Endothelial cell of umbilical vein (primary cell): ENCODE results near the gene LHX2. TPM values are rescaled to one million over a fixed set of nuclear protein-coding genes. Genes with fewer than 3 reads are reported as not detected.

Experiments
- BruUV-seq: library from RNA; stranded (reverse); fragments of 400-500 nt; replicated peaks from 2 replicates; lab custom pipeline; 2021; lab: Mats Ljungman, UMichigan
- CTCF ChIA-PET: fragments of 300-600, 350-600 bp; sonication (Branson Sonifier 250); formaldehyde crosslinking; loops from one replicate; lab custom pipeline; 2021; ENCODE audit warnings: antibody characterized with exemption, inconsistent platforms; lab: Charles Lee
- POLR2A ChIA-PET: fragments of 300-600, 350-600 bp; sonication (Branson Sonifier 250); formaldehyde crosslinking; loops from one replicate; lab custom pipeline; 2021; ENCODE audit warnings: antibody characterized with exemption, inconsistent platforms; lab: Charles Lee
- DNase-seq: peaks from one replicate; pipeline ENCODE4 v3.0.0-alpha.2; 2011; ENCODE audit warnings: low read depth, low spot score
- FAIRE-seq: peaks from 2 replicates; lab custom pipeline; 2011; peaks lifted over from hg19 to GRCh38; lab: Jason Lieb, UNC
- H2AFZ ChIP-seq: 2 replicates; pipeline ENCODE4 v1.6.0; 2012; ENCODE audit warnings: low read depth, low read length, control low read depth, inconsistent platforms
- H3K27ac ChIP-seq: 2 replicates; pipeline ENCODE4 v1.5.1; 2011; ENCODE audit warnings: low read depth, mild to moderate bottlenecking, control low read depth, low read length, moderate library complexity; ENCODE audit not compliant: insufficient read depth
- H3K27me3 ChIP-seq, 2 experiments: 2 replicates each; pipeline versions ENCODE4 v1.6.0 to v1.6.1; 2011; ENCODE audit warnings: low read length in 2 of 2, mixed read lengths in 1 of 2; ENCODE audit not compliant: control insufficient read depth in 2 of 2, insufficient read depth in 2 of 2
- H3K36me3 ChIP-seq, 2 experiments: 2 replicates in 1 of 2; 3 replicates in 1 of 2; pipeline ENCODE4 v1.5.1; 2011; ENCODE audit warnings: low read length in 2 of 2, mild to moderate bottlenecking in 1 of 2, moderate library complexity in 1 of 2; ENCODE audit not compliant: control insufficient read depth in 2 of 2, insufficient read depth in 2 of 2; ENCODE audit errors: extremely low read depth in 1 of 2
- H3K4me1 ChIP-seq: 3 replicates; pipeline ENCODE4 v1.5.1; 2011; ENCODE audit warnings: mild to moderate bottlenecking, low read length; ENCODE audit not compliant: control insufficient read depth, insufficient read depth; ENCODE audit errors: extremely low read depth
- H3K4me2 ChIP-seq: 2 replicates; pipeline ENCODE4 v1.6.1; 2011; ENCODE audit warnings: low read length, control low read depth, mixed read lengths; ENCODE audit not compliant: insufficient read depth
- H3K4me3 ChIP-seq, 3 experiments: fragments of 200-600 bp in 1 of 3; sonication (generic), shearing (Covaris generic) in 1 of 3; replicated peaks in 1 of 3; 2 replicates each; pipeline ENCODE4 v1.5.1; 2011 to 2016; ENCODE audit warnings: control low read depth in 3 of 3, low read length in 3 of 3, mild to moderate bottlenecking in 2 of 3, inconsistent platforms in 1 of 3, low read depth in 1 of 3, moderate library complexity in 1 of 3; ENCODE audit not compliant: insufficient read depth in 1 of 3
- H3K79me2 ChIP-seq: 2 replicates; pipeline ENCODE4 v1.6.0; 2012; ENCODE audit warnings: low read length, inconsistent platforms; ENCODE audit not compliant: control insufficient read depth, insufficient read depth
- H3K9ac ChIP-seq: replicated peaks from 2 replicates; pipeline ENCODE3; 2011; ENCODE audit warnings: low read length, control low read depth; ENCODE audit not compliant: insufficient read depth; ENCODE audit errors: extremely low read depth
- H3K9me1 ChIP-seq: replicated peaks from 3 replicates; pipeline ENCODE4 v1.6.0; 2011; ENCODE audit warnings: mild to moderate bottlenecking, low read length; ENCODE audit not compliant: control insufficient read depth, insufficient read depth; ENCODE audit errors: extremely low read depth
- H3K9me3 ChIP-seq: replicated peaks from 2 replicates; pipeline ENCODE4 v1.5.1; 2012; ENCODE audit warnings: low read length, inconsistent platforms; ENCODE audit not compliant: control insufficient read depth, insufficient read depth
- H4K20me1 ChIP-seq: replicated peaks from 2 replicates; pipeline ENCODE3; 2011; ENCODE audit warnings: mild to moderate bottlenecking, low read length; ENCODE audit not compliant: control insufficient read depth, insufficient read depth; ENCODE audit errors: extremely low read depth
- EZH2 ChIP-seq: IDR thresholded peaks from 2 replicates; pipeline ENCODE4 v1.6.1; 2012; ENCODE audit warnings: borderline replicate concordance, low read depth, mild to moderate bottlenecking, moderate library complexity, low read length, inconsistent platforms; ENCODE audit not compliant: severe bottlenecking
- FOS ChIP-seq: IDR thresholded peaks from 2 replicates; pipeline ENCODE4 v1.6.1; 2011; ENCODE audit warnings: mild to moderate bottlenecking, low read length, moderate library complexity, borderline replicate concordance; ENCODE audit not compliant: insufficient read depth
- dilution Hi-C: fragments of 300-500 bp; cut with MboI; formaldehyde crosslinking; loops from one replicate; pipeline ENCODE4 v1.15.0; 2019; ENCODE audit warnings: low sequenced_read_pairs; ENCODE audit not compliant: extremely low pct_ligation_motif_present
- intact Hi-C: fragments of 100-400 bp; cut with micrococcal nuclease; formaldehyde crosslinking; loops from one replicate; pipeline ENCODE4 v1.10.0; 2022
- polyA plus RNA-seq, 4 experiments: library from polyadenylated mRNA; depleted of rRNA in 3 of 4; stranded (reverse) in 3 of 4; unstranded in 1 of 4; fragments of >200 nt; gene quantifications; 2 replicates each; pipeline versions ENCODE4 v1.2.1 to v1.2.3, GENCODE V29; 2011 to 2012; ENCODE audit warnings: missing spikeins in 1 of 4
- total RNA-seq: library from RNA; stranded (reverse); gene quantifications from 2 replicates; pipeline ENCODE4 v1.2.3, GENCODE V29; 2021
- TF ChIP-seq, protein P1 (sequence below): IDR thresholded peaks from 2 replicates; pipeline ENCODE4 v1.6.1; 2011; ENCODE audit not compliant: insufficient read depth, insufficient read length

The LHX2 gene
- total and polyA plus RNA-seq, 2 donors (not counting 3 experiments of a cell fraction or from before 2014, with no cell fraction given) = not detected

DNA sequence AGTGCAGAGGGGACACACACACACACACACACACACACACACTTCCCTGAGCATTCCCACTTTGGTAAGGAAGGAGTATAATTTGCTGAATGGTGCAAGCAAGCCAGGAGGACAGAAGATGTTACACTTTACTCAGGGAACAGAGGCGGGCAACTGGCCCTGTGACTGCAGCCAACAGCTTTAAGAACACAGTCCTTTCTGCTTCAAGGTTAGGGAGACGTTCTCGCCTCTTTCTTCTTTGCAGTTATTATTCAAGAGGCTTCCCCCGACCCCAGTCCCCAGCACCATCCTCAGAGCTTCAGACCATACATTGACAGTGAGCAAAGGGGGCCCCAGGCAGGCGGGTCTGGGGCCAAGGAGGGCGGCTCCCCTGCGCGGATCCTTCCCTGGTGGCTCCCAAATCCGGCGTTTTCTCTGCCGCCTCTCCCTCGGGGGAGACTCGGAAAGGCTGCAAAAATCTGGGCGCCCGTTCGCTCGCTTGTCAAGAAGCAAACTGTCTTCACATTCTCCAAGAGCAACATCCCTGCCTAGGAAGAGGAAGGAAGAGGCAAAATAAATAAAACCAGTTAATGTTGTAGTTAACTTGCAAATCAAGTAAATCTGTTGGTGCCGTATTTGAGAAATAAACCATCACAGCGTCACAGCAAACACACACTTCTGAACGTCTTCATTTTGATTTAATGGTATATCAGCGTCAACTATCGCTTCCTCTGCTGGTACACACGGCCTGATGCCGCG lies 3.8 kb upstream of the LHX2 start:
- no TSS peak for BruUV-seq

GRCh38 chr9:124008303-124008693 lies 3.3 kb upstream of the LHX2 start:
- POLR2A ChIA-PET = no interaction called here
- no TSS peak for BruUV-seq
- H3K27me3 ChIP-seq = peaks cover 91 to 97% of the 10 kb centered on the region in 2 experiments
- H3K9ac ChIP-seq = no peak overlapping the region
- no peak overlapping the region for H2AFZ ChIP-seq
- H3K79me2 ChIP-seq = no peaks in the 10 kb centered on the region
- no peak overlapping the region for H3K27ac ChIP-seq
- intact Hi-C loops (no loop called here), dilution Hi-C loops (no loop called here)
- H3K9me3 ChIP-seq = no peaks in the 10 kb centered on the region
- TF ChIP-seq, protein P1, sequence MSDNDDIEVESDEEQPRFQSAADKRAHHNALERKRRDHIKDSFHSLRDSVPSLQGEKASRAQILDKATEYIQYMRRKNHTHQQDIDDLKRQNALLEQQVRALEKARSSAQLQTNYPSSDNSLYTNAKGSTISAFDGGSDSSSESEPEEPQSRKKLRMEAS = no peak
- TF ChIP-seq EZH2 = peak; percentile 73
- CTCF ChIA-PET = no interaction called here
- DNase-seq (no peak), FAIRE-seq (no peak)
- no peaks in the 10 kb centered on the region for H3K36me3 ChIP-seq
- H3K9me1 ChIP-seq = no peaks in the 10 kb centered on the region
- H4K20me1 ChIP-seq = no peaks in the 10 kb centered on the region
- H3K4me2 ChIP-seq = no peak overlapping the region
- peaks cover 3% of the 10 kb centered on the region for H3K4me1 ChIP-seq
- H3K4me3 ChIP-seq = no peak overlapping the region

More for the DNA sequence above, 3.8 kb upstream of the LHX2 start:
- no peaks in the 10 kb centered on the region for H3K9me3 ChIP-seq
- H4K20me1 ChIP-seq = no peaks in the 10 kb centered on the region
- H3K27me3 ChIP-seq = peaks cover 91 to 97% of the 10 kb centered on the region in 2 experiments
- no peaks in the 10 kb centered on the region for H3K36me3 ChIP-seq
- no peak overlapping the region for H3K9ac ChIP-seq
- no peak overlapping the region for H3K4me2 ChIP-seq
- H3K79me2 ChIP-seq = no peaks in the 10 kb centered on the region
- H3K4me1 ChIP-seq = peaks cover 3% of the 10 kb centered on the region
- dilution Hi-C loops (no loop called here), intact Hi-C loops (no loop called here)
- POLR2A ChIA-PET = no interaction called here
- H2AFZ ChIP-seq = no peak overlapping the region
- FAIRE-seq (peak; percentile 35), DNase-seq (no peak)
- no peak for TF ChIP-seq FOS
- CTCF ChIA-PET = no interaction called here
- H3K27ac ChIP-seq = no peak overlapping the region
- no peaks in the 10 kb centered on the region for H3K9me1 ChIP-seq
- H3K4me3 ChIP-seq = no peak overlapping the region
